ENCODE results near the gene ARID2.
A peak's percentile ranks its signal among the peaks of the same experiment; 100 is the strongest.

Gene ARID2

GRCh38 chr12:45729233-45730083 is at the start of gene ARID2:
TSS of gene ARID2 (plus strand) at chr12:45729706. CDS start at chr12:45729837, 131 bp downstream.
- peak within 1 kb of the TSS; percentile 99 for H3K27ac ChIP-seq
- no peak for TF ChIP-seq ZFX (IDR thresholded peaks at IDR 0.05; ENCODE audit: borderline replicate concordance)
- TF ChIP-seq CTCF (IDR thresholded peaks at IDR 0.05), result 0 out of 2 replicates have a peak, but pooled peaks have one; percentile 26

GRCh38 chr12:45680362-45680761 is 49.1 kb upstream of the ARID2 start:
- no peak for TF ChIP-seq ZFX (IDR thresholded peaks at IDR 0.05; ENCODE audit: borderline replicate concordance)
- no peak for TF ChIP-seq CTCF (IDR thresholded peaks at IDR 0.05)
- no peak overlapping the region for H3K27ac ChIP-seq

GRCh38 chr12:45681465-45681864 is 48.0 kb upstream of the ARID2 start:
- no peak for TF ChIP-seq ZFX (IDR thresholded peaks at IDR 0.05; ENCODE audit: borderline replicate concordance)
- TF ChIP-seq CTCF (IDR thresholded peaks at IDR 0.05), result no peak
- no peak overlapping the region for H3K27ac ChIP-seq

GRCh38 chr12:45685680-45686079 is 43.8 kb upstream of the ARID2 start:
- TF ChIP-seq CTCF (IDR thresholded peaks at IDR 0.05) (no peak), ZFX (IDR thresholded peaks at IDR 0.05; ENCODE audit: borderline replicate concordance) (no peak)

GRCh38 chr12:45687081-45688015 is 42.2 kb upstream of the ARID2 start:
- no peak for TF ChIP-seq CTCF (IDR thresholded peaks at IDR 0.05)
- no peak for TF ChIP-seq ZFX (IDR thresholded peaks at IDR 0.05; ENCODE audit: borderline replicate concordance)

More at GRCh38 chr12:45685680-45686079, 43.8 kb upstream of the ARID2 start:
- no peak overlapping the region for H3K27ac ChIP-seq

GRCh38 chr12:45688183-45688582 is 41.3 kb upstream of the ARID2 start:
- peak overlapping the region; percentile 35 for H3K27ac ChIP-seq
- no peak for TF ChIP-seq CTCF (IDR thresholded peaks at IDR 0.05)
- TF ChIP-seq ZFX (IDR thresholded peaks at IDR 0.05; ENCODE audit: borderline replicate concordance), result no peak

More at GRCh38 chr12:45687081-45688015, 42.2 kb upstream of the ARID2 start:
- peak overlapping the region; percentile 35 for H3K27ac ChIP-seq

All from 22Rv1 (cell line).